HEK293 (cell line): ENCODE data around the gene PDE4B.

Experiments
- CTCF ChIA-PET: fragments of 350-600 bp; formaldehyde crosslinking; extraction: SDS; loops from one replicate; lab custom pipeline; 2021; ENCODE audit warnings: antibody characterized with exemption; lab: Yijun Ruan, JAX
- POLR2A ChIA-PET: fragments of 300-600 bp; formaldehyde crosslinking; extraction: SDS; loops from one replicate; lab custom pipeline; 2020; ENCODE audit warnings: antibody characterized with exemption, inconsistent platforms; lab: Yijun Ruan, JAX
- H3K27ac ChIP-seq: fragments of 200-500 bp; sonication (Bioruptor generic); 2 replicates; pipeline ENCODE4 v1.5.1; 2014; ENCODE audit warnings: low read depth, low read length, control low read depth, inconsistent platforms; ENCODE audit errors: extremely low read depth
- H3K36me3 ChIP-seq, 2 experiments: fragments of 200-500 bp in 1 of 2; sonication (Bioruptor generic) in 1 of 2; 1 replicate in 1 of 2; 2 replicates in 1 of 2; pipeline ENCODE4 v1.5.1; 2014 to 2017; ENCODE audit warnings: inconsistent platforms in 2 of 2, low read length in 2 of 2; ENCODE audit not compliant: control insufficient read depth in 2 of 2, insufficient read depth in 1 of 2
- H3K4me1 ChIP-seq: fragments of 200-500 bp; sonication (Bioruptor generic); 2 replicates; pipeline ENCODE4 v1.5.1; 2014; ENCODE audit warnings: mild to moderate bottlenecking, low read length, inconsistent platforms; ENCODE audit not compliant: control insufficient read depth, insufficient read depth
- H3K4me3 ChIP-seq: 2 replicates; pipeline ENCODE4 v1.5.1; 2011; ENCODE audit warnings: low read depth, mild to moderate bottlenecking, control low read depth, low read length, moderate library complexity
- H3K9me3 ChIP-seq: fragments of 200-500 bp; sonication (Bioruptor generic); 2 replicates; pipeline ENCODE4 v1.5.1; 2014; ENCODE audit warnings: low read depth, low read length, inconsistent platforms; ENCODE audit not compliant: control insufficient read depth, insufficient read depth
- GFI1B ChIP-seq: fragments of 450-650 bp; formaldehyde crosslinking; IDR thresholded peaks from 2 replicates; pipeline ENCODE4 v1.5.1; 2016; ENCODE audit warnings: missing biosample characterization, missing genetic modification characterization
- OSR2 ChIP-seq: fragments of 450-650 bp; formaldehyde crosslinking; IDR thresholded peaks from 2 replicates; pipeline ENCODE4 v1.5.1; 2016; ENCODE audit warnings: missing biosample characterization, missing genetic modification characterization
- TCF7L2 ChIP-seq: IDR thresholded peaks from 2 replicates; pipeline ENCODE4 v1.6.1; 2011; ENCODE audit warnings: low read depth, mild to moderate bottlenecking, inconsistent platforms, low read length, moderate library complexity, borderline replicate concordance
- TRIM28 ChIP-seq: IDR thresholded peaks from 2 replicates; pipeline ENCODE4 v1.6.1; 2011; ENCODE audit warnings: low read length, control low read depth, borderline replicate concordance
- ZBTB48 ChIP-seq: fragments of 450-650 bp; formaldehyde crosslinking; IDR thresholded peaks from 2 replicates; pipeline ENCODE4 v1.5.1; 2016; ENCODE audit warnings: missing biosample characterization, missing genetic modification characterization
- ZNF664 ChIP-seq: fragments of 450-650 bp; formaldehyde crosslinking; IDR thresholded peaks from 2 replicates; pipeline ENCODE4 v1.5.1; 2016; ENCODE audit warnings: missing biosample characterization, missing genetic modification characterization
- ZNF777 ChIP-seq: fragments of 450-650 bp; formaldehyde crosslinking; IDR thresholded peaks from 2 replicates; pipeline ENCODE4 v1.5.1; 2017; ENCODE audit warnings: missing biosample characterization, missing genetic modification characterization, borderline replicate concordance
- TF ChIP-seq, protein P1 (sequence below): fragments of 450-650 bp; formaldehyde crosslinking; IDR thresholded peaks from 2 replicates; pipeline ENCODE4 v1.5.1; 2016; ENCODE audit warnings: missing biosample characterization, missing genetic modification characterization
- TF ChIP-seq, protein P2 (sequence below): fragments of 450-650 bp; formaldehyde crosslinking; IDR thresholded peaks from 2 replicates; pipeline ENCODE4 v1.5.1; 2017; ENCODE audit warnings: missing biosample characterization, missing genetic modification characterization
- TF ChIP-seq, protein P3 (sequence below): fragments of 450-650 bp; formaldehyde crosslinking; IDR thresholded peaks from 2 replicates; pipeline ENCODE4 v1.5.1; 2016; ENCODE audit warnings: missing biosample characterization, missing genetic modification characterization
- TF ChIP-seq, protein P4 (sequence below): fragments of 450-650 bp; formaldehyde crosslinking; IDR thresholded peaks from 2 replicates; pipeline ENCODE4 v1.5.1; 2016; ENCODE audit warnings: missing biosample characterization, missing genetic modification characterization
- TF ChIP-seq, protein P5 (sequence below): fragments of 450-650 bp; formaldehyde crosslinking; IDR thresholded peaks from 2 replicates; pipeline ENCODE4 v1.5.1; 2016; ENCODE audit warnings: missing biosample characterization, missing genetic modification characterization

PDE4B gene

DNA sequence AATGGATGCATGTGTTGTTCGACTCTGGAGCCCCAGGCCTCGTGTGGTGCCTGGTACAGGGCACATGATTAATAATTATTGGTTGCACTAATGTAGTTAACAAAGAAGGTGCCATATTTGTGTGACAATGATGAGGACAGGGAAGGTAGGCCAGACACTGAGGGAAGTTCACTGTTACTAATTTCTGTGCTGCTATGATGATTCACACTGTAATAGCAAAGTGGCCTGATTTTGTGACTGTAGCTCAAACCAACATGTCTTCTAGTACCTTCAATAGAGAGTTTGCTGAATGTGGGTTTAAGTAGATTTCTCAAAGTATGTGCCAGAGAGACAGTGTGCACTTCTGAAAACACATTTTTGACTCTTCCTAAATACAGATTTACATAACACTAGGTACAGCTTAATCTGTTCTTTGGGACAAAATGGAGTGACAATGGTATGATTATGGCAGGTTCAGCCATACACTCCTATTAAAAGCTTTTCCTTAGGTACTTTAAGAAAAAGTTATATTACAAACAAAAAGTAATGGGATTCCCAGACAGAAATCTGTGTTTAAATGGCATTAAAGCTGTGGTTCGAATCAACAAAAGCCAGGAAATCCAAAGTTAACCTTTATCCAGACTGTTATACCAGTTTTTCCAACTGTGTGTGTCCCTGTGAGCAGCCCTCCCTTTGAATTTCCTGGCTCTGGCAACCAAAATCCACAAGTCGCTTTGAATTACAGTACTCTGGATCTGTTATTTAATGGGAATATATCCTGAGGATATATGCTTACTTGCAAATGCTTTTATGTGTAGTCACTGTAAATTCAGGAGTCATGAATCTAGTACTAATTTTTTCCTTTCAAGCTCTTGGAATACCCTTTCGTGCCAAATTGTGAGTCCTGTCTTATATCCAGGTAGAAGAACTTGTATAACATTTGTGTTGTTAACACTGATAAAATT is 464.2 kb downstream of the PDE4B start (continued):
- TF ChIP-seq, protein P1, sequence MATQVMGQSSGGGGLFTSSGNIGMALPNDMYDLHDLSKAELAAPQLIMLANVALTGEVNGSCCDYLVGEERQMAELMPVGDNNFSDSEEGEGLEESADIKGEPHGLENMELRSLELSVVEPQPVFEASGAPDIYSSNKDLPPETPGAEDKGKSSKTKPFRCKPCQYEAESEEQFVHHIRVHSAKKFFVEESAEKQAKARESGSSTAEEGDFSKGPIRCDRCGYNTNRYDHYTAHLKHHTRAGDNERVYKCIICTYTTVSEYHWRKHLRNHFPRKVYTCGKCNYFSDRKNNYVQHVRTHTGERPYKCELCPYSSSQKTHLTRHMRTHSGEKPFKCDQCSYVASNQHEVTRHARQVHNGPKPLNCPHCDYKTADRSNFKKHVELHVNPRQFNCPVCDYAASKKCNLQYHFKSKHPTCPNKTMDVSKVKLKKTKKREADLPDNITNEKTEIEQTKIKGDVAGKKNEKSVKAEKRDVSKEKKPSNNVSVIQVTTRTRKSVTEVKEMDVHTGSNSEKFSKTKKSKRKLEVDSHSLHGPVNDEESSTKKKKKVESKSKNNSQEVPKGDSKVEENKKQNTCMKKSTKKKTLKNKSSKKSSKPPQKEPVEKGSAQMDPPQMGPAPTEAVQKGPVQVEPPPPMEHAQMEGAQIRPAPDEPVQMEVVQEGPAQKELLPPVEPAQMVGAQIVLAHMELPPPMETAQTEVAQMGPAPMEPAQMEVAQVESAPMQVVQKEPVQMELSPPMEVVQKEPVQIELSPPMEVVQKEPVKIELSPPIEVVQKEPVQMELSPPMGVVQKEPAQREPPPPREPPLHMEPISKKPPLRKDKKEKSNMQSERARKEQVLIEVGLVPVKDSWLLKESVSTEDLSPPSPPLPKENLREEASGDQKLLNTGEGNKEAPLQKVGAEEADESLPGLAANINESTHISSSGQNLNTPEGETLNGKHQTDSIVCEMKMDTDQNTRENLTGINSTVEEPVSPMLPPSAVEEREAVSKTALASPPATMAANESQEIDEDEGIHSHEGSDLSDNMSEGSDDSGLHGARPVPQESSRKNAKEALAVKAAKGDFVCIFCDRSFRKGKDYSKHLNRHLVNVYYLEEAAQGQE (tag by site-specific recombination): no peak
- TF ChIP-seq, protein P2, sequence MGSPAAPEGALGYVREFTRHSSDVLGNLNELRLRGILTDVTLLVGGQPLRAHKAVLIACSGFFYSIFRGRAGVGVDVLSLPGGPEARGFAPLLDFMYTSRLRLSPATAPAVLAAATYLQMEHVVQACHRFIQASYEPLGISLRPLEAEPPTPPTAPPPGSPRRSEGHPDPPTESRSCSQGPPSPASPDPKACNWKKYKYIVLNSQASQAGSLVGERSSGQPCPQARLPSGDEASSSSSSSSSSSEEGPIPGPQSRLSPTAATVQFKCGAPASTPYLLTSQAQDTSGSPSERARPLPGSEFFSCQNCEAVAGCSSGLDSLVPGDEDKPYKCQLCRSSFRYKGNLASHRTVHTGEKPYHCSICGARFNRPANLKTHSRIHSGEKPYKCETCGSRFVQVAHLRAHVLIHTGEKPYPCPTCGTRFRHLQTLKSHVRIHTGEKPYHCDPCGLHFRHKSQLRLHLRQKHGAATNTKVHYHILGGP (tag by site-specific recombination): no peak
- TF ChIP-seq, protein P3, sequence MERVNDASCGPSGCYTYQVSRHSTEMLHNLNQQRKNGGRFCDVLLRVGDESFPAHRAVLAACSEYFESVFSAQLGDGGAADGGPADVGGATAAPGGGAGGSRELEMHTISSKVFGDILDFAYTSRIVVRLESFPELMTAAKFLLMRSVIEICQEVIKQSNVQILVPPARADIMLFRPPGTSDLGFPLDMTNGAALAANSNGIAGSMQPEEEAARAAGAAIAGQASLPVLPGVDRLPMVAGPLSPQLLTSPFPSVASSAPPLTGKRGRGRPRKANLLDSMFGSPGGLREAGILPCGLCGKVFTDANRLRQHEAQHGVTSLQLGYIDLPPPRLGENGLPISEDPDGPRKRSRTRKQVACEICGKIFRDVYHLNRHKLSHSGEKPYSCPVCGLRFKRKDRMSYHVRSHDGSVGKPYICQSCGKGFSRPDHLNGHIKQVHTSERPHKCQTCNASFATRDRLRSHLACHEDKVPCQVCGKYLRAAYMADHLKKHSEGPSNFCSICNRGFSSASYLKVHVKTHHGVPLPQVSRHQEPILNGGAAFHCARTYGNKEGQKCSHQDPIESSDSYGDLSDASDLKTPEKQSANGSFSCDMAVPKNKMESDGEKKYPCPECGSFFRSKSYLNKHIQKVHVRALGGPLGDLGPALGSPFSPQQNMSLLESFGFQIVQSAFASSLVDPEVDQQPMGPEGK (tag by site-specific recombination): no peak
- TF ChIP-seq, all 188 proteins: peak for 0

DNA sequence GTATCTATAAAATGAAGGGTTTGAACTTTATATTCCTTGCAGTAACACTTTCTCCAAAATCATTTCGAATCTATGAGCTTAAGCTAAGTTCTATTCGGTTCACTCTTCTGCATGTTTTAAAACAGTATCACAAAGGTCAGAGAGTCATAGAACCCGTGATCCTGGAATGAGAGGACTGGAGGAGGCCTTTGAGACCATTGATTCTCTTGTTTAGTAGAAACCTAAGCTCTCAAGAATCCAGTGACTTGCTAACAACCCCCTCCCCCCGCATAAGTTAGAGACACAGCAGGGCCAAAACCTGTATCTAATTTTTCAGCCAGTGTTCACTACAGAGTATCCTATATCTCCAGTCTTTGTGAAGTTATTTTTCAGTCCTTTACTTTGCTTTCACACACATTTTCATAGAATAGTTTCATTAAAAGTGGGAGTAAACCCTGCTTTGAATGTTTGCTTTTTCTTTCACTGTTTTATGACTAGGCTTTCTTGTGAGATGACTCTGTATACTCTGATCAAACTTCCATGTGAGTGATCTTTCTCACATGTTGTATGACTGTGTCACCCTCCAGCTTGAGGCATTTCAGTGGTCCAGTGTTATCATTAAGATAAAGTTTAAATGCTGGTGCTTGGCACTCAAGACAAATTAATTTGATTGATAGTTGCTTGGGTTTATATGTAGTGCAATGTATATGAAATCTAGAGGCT is 465.9 kb downstream of the PDE4B start:
- Histone ChIP-seq H3K4me1 (no peaks in the 10 kb centered on the region), H3K27ac (no peak overlapping the region), H3K36me3 (no peaks in the 10 kb centered on the region), H3K9me3 (no peaks in the 10 kb centered on the region), H3K4me3 (no peak overlapping the region)
- ChIA-PET POLR2A (no interaction called here), CTCF (interaction anchor here (0.7 to 3.7 kb wide), 4 partner anchors 16 to 245 kb away, joined by 3 to 19 read pairs (median 4); no protein-coding TSS in a partner anchor)
- TF ChIP-seq TRIM28 (0 out of 2 replicates have a peak, but pooled peaks have one; percentile 27), TCF7L2 (no peak)

DNA sequence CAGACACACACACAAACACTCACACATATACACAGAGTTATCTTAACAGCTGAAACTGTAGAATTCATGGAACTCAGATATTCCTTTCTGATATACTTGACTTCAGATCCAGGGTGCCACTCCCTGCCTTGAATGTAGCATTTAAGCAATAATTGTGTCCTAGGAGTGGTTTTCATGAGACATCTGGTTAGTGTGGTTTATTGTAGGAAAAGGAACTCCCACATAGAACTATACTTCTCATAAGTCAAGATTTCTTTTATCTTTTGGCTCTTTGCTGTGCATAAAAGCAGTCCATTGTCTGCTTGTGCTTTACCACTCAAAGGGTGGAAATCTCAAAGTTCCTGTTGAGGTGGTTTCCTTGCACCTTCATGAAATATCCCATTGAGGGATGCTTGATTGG is 468.7 kb downstream of the PDE4B start:
- no peaks in the 10 kb centered on the region for H3K36me3 ChIP-seq
- H3K4me3 ChIP-seq: no peak overlapping the region
- CTCF ChIA-PET: interaction anchor here (1.1 to 3.7 kb wide), 3 partner anchors 18 to 465 kb away, joined by 3 to 19 read pairs (median 10); no protein-coding TSS in a partner anchor
- H3K27ac ChIP-seq: no peak overlapping the region
- TF ChIP-seq ZBTB48 (tag by site-specific recombination): no peak
- no peak for TF ChIP-seq OSR2 (tag by site-specific recombination)
- no peak for TF ChIP-seq GFI1B (tag by site-specific recombination)
- TF ChIP-seq, protein P4, sequence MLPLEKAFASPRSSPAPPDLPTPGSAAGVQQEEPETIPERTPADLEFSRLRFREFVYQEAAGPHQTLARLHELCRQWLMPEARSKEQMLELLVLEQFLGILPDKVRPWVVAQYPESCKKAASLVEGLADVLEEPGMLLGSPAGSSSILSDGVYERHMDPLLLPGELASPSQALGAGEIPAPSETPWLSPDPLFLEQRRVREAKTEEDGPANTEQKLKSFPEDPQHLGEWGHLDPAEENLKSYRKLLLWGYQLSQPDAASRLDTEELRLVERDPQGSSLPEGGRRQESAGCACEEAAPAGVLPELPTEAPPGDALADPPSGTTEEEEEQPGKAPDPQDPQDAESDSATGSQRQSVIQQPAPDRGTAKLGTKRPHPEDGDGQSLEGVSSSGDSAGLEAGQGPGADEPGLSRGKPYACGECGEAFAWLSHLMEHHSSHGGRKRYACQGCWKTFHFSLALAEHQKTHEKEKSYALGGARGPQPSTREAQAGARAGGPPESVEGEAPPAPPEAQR (tag by site-specific recombination): no peak
- no peak for TF ChIP-seq ZNF777
- TF ChIP-seq, protein P5, sequence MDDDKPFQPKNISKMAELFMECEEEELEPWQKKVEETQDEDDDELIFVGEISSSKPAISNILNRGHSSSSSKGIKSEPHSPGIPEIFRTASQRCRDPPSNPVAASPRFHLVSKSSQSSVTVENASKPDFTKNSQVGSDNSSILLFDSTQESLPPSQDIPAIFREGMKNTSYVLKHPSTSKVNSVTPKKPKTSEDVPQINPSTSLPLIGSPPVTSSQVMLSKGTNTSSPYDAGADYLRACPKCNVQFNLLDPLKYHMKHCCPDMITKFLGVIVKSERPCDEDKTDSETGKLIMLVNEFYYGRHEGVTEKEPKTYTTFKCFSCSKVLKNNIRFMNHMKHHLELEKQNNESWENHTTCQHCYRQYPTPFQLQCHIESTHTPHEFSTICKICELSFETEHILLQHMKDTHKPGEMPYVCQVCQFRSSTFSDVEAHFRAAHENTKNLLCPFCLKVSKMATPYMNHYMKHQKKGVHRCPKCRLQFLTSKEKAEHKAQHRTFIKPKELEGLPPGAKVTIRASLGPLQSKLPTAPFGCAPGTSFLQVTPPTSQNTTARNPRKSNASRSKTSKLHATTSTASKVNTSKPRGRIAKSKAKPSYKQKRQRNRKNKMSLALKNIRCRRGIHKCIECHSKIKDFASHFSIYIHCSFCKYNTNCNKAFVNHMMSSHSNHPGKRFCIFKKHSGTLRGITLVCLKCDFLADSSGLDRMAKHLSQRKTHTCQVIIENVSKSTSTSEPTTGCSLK: no peak
- no peak for TF ChIP-seq ZNF664 (tag by site-specific recombination)
- POLR2A ChIA-PET: no interaction called here
- peaks cover 5% of the 10 kb centered on the region for H3K4me1 ChIP-seq
- no peaks in the 10 kb centered on the region for H3K9me3 ChIP-seq
